GM19240 (cell line): ENCODE results near the gene ZNF184.
A peak's percentile ranks its signal among the peaks of the same experiment; 100 is the strongest.

Source experiments
- DNase-seq: peaks from one replicate; pipeline ENCODE4 v3.0.0; 2011; ENCODE audit warnings: low spot score; ENCODE audit not compliant: insufficient read length

Gene ZNF184

DNA sequence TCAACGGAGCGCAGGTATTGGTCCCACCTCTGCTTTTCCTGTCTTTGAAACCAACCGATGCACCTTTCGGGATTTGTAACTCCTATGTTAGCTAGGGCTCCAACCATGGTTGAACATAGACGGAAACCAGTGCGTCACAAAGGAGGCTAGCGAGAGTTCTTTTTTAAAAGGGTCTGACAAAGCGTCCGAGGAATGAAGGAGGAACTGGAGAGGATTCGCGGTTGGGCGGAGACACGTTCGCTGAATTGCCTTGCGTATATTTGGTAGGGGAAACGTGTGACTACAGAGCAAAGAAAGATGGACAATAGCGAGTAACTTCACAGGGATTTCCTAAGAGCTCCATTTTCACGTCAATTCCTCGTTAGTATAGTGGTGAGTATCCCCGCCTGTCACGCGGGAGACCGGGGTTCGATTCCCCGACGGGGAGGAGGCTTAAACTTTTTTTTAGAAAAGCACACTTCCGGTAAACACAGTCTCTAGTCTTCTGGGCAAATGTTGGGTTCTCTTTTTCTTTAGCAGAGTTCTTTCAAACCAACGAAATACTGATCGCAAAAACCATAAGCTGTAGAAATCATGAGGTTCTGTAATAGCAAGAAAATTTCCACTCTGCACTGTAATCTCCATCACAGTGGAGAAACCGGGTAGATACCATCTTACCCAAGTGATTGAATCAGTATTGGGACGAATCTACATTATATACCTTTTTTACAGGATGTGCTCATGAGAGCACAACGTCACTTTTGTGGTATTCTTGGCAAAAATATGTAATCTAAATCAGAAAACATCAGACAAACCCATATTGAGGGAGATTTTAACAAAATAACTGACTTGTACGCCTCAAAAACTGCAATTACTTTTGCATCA is 6.6 kb upstream of the ZNF184 start:
- DNase-seq: peak; percentile 33

DNA sequence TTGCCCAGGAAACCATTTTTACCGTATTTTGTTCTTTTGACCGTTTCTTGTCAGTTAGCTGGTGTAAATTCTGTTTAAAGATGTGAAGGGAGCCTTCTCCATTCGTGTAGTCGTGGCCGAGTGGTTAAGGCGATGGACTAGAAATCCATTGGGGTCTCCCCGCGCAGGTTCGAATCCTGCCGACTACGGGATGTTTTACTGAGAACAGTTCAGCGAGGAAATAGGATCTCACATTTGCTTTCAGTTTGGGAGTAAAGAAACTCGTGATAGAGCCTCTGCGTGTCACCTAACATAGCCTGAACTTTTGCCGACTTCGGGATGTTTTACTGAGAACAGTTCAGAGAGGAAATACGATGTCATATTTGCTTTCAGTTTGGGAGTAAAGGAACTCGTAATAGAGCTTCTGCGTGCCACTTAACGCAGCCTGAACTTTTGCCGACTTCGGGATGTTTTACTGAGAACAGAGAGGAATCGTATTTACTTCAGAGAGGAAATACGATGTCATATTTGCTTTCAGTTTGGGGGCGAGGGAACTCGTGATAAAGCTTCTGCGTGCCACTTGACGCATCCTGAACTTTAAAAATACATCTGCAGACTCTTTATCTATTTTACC is 5.9 kb upstream of the ZNF184 start:
- DNase-seq: no peak

DNA sequence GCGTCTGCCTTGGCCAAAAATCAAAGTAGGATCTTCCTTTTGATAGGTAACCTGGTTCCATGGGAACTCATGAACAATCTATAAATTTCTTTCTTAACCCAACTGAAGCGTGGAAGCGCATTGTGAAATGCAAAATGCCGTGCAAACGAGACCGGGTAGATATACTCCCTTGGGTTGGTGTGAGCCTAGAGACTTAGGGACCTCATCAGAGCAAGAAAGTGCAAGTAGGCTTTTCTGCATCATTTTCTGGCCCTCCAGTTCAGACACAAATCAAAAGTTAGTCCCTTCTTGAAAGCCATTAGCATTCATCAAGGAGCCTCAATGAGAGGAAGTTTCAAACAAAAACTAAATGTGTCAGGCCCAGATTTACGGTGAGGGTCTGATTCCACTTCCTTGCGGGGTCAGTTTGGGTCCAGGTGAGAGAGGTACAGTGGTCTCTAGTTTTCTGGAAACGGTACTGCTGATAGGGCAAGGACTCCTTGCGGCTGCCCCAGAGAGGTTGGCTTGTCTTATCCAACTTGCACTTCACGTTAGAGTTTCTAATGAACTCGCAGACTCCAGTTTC is 5.3 kb upstream of the ZNF184 start:
- DNase-seq: no peak

DNA sequence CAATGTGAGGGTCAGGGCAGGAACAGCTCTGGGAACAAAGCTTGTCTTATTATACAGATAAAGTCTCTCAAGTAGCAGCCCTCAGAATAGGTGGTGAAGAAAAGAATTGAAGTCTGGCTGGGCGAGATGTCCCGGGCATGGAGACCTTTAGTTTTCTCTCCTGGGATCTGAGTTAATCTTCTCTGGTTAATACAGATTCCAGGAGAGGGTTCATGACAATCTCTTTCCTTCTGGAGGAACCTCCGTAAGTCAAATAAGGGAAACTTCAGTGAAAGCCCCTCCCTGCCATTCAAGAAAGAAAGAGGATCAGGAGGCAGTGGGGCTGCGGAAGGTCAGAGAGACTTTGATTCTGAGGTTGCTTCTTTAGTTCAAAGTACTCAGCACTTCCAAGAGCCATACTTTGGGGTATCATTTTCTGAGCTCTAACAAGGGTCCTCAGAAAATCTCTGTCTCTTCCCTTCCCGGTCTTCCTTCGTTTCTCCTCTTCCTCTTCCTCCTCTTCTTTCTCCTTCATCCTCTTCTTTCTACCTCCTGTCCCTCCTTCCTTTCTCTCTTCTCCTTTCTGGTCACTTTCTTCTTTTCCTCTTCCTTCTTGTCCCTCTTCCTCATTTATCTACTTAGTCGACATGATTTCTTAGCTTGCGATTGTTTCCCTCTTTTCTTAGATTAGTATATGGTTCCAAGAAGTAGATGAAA is 4.6 kb upstream of the ZNF184 start:
- DNase-seq: no peak

DNA sequence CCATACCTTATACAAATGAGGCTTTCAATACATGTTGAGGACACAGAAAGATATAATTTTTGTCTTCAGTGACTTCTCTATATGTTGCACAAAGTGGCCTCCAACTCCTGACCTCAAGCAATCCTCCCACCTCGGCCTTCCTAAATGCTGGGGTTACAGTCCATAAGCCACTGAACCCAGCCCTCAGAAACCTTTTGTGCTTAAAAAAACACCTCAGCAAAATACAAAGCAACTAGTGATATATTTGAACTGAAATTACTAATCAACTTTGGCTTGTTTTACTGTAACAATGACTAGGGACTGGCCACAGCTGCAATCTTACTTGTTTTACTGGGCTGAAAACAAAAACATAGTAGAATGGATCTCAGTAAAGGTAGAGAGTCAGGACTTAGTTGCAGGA is 3.2 kb upstream of the ZNF184 start:
- no peak for DNase-seq

GRCh38 chr6:27474672-27475071 is 1.8 kb upstream of the ZNF184 start:
- DNase-seq: no peak

- no peak for DNase-seq
Measured at GRCh38 chr6:27474172-27474465, 1.2 kb upstream of the ZNF184 start.

DNA sequence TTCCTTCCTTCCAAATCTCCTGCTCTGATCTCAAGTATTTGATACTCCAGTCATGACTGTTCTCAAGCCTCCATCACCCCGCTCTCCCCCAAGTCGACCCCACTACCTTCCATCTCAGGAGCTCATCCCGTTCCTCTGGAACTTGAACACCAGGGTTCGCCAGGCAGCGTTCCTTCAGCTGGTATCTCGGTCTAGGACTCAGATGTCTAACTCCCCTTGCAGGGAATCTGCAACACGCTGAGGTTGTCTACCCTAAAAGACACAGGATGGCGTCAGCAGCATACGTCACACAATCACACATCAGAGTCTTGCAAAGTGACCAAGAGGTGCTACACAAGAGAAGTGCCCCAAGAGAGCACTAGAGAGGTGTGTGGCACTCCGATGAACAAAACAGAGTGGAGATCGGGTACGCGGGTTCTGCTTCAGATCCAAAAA is 706 bp downstream of the ZNF184 start:
- no peak for DNase-seq

GRCh38 chr6:27471365-27472115 is 1.4 kb downstream of the ZNF184 start:
- DNase-seq: no peak

DNA sequence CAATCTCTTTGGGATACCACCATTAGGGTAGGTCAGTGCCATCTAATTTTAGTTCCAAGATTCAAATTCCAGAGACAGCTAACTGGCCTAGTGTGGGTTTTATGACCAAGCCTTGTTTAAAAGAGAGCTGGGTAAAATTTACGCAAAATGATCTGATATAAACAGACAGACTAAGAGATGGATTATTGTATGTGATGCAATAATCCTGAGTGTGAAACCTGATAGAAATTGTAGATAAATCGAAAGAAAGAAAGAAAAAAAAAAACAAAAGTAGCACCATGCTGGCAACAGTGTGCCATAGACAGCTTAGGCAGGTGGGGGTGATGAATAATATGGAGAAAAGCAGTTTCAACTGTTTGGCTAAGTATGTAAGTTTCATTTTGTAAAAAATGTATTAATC is 2.9 kb downstream of the ZNF184 start:
- no peak for DNase-seq

- no peak for DNase-seq
Measured at GRCh38 chr6:27468334-27468733, 4.6 kb downstream of the ZNF184 start.

- DNase-seq: no peak
Measured at GRCh38 chr6:27452496-27452897, 20.4 kb downstream of the ZNF184 start.

GRCh38 chr6:27451660-27452390 is 21.1 kb downstream of the ZNF184 start:
- no peak for DNase-seq

DNA sequence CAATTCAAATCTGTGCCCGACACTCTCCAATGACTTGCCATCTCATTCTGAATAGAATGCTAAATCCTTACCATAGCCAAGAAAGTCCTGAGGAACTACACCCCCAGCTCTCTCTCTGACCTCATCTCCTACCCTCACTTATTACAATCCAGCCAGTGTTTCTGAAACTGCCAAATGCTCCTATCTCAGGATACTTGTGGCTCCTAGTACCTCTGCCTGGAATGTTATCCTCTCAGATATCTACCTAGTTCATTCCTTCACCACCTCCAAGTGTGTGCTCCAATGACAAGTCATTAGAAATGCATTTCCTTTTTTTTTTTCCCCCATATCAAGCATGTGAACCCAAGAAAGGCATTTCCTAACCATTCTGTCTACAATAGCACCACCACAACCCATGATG is 24.4 kb downstream of the ZNF184 start:
- no peak for DNase-seq

DNA sequence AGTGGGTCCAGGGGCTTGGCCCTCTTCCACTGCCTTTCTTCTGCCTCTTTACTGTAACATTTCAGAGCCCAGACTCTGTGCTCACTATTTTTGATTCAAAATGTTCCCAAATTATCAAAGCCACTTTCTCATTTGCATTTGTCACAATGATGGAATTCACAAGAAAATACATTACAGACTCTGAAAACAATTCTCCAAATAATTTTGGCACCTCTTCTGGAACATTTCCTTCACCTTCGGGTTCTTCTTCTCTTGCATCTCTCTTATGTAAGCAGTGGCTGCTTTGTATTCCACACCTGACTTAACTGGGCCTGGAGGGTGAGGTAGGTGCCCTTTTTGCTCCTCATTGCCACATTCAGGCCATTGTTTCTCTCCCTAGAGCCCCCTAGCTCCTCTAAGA is 30.0 kb downstream of the ZNF184 start:
- no peak for DNase-seq

GRCh38 chr6:27441001-27441400 is 31.9 kb downstream of the ZNF184 start:
- no peak for DNase-seq

- no peak for DNase-seq
Measured at GRCh38 chr6:27439371-27439770, 33.5 kb downstream of the ZNF184 start.

DNA sequence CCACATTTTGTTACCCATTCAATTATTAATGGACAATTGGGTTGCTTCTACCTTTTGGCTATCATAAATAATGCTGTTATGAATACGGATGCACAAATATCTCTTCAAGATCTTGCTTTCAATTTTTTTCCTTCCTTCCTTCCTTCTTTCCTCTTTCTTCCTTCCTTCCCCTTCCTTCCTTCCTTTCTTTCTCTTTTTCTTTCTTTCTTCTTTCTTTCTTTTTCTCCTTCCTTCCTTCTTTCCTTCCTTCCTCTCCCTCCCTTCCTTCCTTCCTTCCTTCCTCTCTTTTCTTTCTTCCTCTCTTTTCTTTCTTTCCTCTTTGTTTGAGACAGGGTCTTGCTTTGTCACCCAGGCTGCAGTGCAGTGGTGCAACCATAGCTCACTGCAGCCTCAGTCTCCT is 39.2 kb downstream of the ZNF184 start:
- DNase-seq: no peak

DNA sequence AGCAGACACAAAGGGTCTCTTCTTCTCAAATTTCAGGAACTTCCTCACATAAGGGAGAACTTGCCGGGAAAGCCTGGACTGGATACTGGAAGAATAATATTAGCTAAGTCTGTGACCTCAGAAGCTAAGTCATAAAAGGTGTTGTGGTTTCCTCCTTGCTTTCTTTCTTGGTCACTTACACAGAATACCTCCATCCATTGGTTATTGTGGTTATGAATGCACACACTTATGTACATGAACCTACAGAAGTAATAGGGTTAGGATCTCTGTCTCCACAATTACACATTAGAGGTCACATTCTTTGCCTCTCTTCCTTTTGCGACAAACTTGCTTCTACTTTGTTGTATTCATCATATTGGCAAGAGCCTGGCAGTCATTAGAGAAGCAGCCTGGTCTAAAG is 43.9 kb downstream of the ZNF184 start:
- DNase-seq: no peak

- DNase-seq: no peak
Measured at GRCh38 chr6:27428502-27428901, 44.4 kb downstream of the ZNF184 start.

DNA sequence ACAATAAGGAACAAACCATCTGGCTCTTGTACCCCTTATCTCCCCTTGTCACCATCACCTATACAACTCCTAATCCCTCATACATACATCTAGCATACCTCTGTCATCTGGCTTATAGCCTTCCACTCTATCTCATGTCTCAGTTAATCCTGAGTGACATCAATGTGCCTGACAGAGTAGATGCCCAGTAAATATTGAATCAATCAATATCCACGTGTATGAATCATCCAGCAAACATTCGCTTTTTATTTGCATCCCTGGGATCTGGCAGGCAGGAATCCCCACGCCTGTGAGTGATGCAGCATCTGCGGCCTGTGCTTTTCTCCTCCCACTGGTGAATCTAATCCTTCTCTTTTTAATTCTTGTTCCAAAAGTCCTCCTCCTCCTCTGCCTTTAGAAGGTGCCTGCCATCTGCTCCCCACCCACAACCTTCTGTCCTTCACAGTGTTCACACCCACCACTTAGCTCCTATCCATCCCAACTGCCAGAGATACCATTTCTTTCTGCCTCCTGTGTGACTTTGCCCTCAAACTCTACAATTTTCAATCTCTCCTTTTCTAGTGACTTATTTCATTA is 46.8 kb downstream of the ZNF184 start:
- no peak for DNase-seq
